Lower lobe of right lung (tissue), 2 donors: ENCODE measurements around the gene COPG1. TPM values are rescaled to one million over a fixed set of nuclear protein-coding genes. Genes with fewer than 3 reads are reported as not detected.
A peak's percentile ranks its signal among the peaks of the same experiment; 100 is the strongest.
"Not testable (repeated sequence)": the region's sequence is repeated elsewhere in the genome, so short reads cannot be mapped to it uniquely, and the experiment has no call there.

ENCODE experiments used
- ATAC-seq, 2 donors: fragments of 200-7000 bp; cut with Tn5 transposase; one replicate each; pipeline ENCODE4 v1.9.1; 2020 to 2022; ENCODE audit warnings: mild to moderate bottlenecking in 2 of 2, moderate library complexity in 2 of 2
- DNase-seq: peaks from one replicate; pipeline ENCODE4 v3.0.0-alpha.2; 2020
- H3K27ac ChIP-seq: fragments of 200-600 bp; one replicate; pipeline ENCODE4 v1.8.0; 2022
- H3K27me3 ChIP-seq: fragments of 200-600 bp; one replicate; pipeline ENCODE4 v1.8.0; 2022; ENCODE audit warnings: low read depth
- H3K36me3 ChIP-seq: fragments of 200-600 bp; one replicate; pipeline ENCODE4 v1.8.0; 2022; ENCODE audit warnings: mild to moderate bottlenecking
- H3K4me1 ChIP-seq: fragments of 200-600 bp; one replicate; pipeline ENCODE4 v1.8.0; 2022
- H3K4me3 ChIP-seq: fragments of 200-600 bp; one replicate; pipeline ENCODE4 v1.8.0; 2022; ENCODE audit warnings: mild to moderate bottlenecking
- H3K9me3 ChIP-seq: fragments of 200-600 bp; one replicate; pipeline ENCODE4 v1.8.0; 2022
- CTCF ChIP-seq: fragments of 200-600 bp; IDR thresholded peaks from one replicate; pipeline ENCODE4 v1.8.0; 2022; ENCODE audit warnings: antibody characterized with exemption, mild to moderate bottlenecking
- intact Hi-C: fragments of 100-400 bp; cut with DNase I; formaldehyde crosslinking; loops from one replicate; pipeline ENCODE4 v1.11.0; 2022
- total RNA-seq: library from RNA; stranded (reverse); fragmentation: NEBNext Ultra II Directional; extraction: Animal tissue kit (Norgen Biotek cat#: 25700); gene quantifications from one replicate; pipeline ENCODE4 v1.2.1, GENCODE V29; 2021
- donor health status: DM: no; HTN: yes; CAD: no; lungs with severe emphysema.

COPG1 gene
- total RNA-seq, 1 donor from 2014 or later: 150 TPM

- no peak for TF ChIP-seq CTCF
- DNase-seq: no peak
- intact Hi-C loops: no loop called here
- no peaks in the 10 kb centered on the region for H3K36me3 ChIP-seq
- H3K27ac ChIP-seq: peak overlapping the region; percentile 61
- no peak overlapping the region for H3K4me3 ChIP-seq
- H3K4me1 ChIP-seq: peaks cover 27% of the 10 kb centered on the region
- no peaks in the 10 kb centered on the region for H3K9me3 ChIP-seq
- H3K27me3 ChIP-seq: no peaks in the 10 kb centered on the region
- peak in 1 of 2 donors; percentile 4 for ATAC-seq
Observed at GRCh38 chr3:129245141-129245540, 4.3 kb upstream of the COPG1 start.

- ATAC-seq (peak; percentile 84 to 94), DNase-seq (peak; percentile 85)
- H3K27me3 ChIP-seq, H3K4me3 ChIP-seq, H3K36me3 ChIP-seq, H3K9me3 ChIP-seq, intact Hi-C loops: not testable (repeated sequence)
- peak overlapping the region; percentile 61 for H3K27ac ChIP-seq
- TF ChIP-seq CTCF: peak; percentile 96
- H3K4me1 ChIP-seq: peaks cover 30% of the 10 kb centered on the region
Observed at GRCh38 chr3:129245641-129246306, 3.6 kb upstream of the COPG1 start.

GRCh38 chr3:129246636-129247035 lies 2.8 kb upstream of the COPG1 start:
- ATAC-seq (no peak), DNase-seq (no peak)
- Histone ChIP-seq H3K27ac (no peak overlapping the region), H3K4me1 (peaks cover 38% of the 10 kb centered on the region), H3K27me3 (no peaks in the 10 kb centered on the region), H3K4me3 (no peak overlapping the region), H3K9me3 (no peaks in the 10 kb centered on the region), H3K36me3 (peaks cover 3% of the 10 kb centered on the region)
- intact Hi-C loops: no loop called here
- no peak for TF ChIP-seq CTCF

- TF ChIP-seq CTCF: no peak
- intact Hi-C loops: no loop called here
Observed at GRCh38 chr3:129248286-129248979, 973 bp upstream of the COPG1 start.

GRCh38 chr3:129252748-129253147 lies 3.3 kb downstream of the COPG1 start:
- no peak for DNase-seq
- TF ChIP-seq CTCF: no peak
- no peak for ATAC-seq
- Histone ChIP-seq H3K9me3 (no peaks in the 10 kb centered on the region), H3K27me3 (no peaks in the 10 kb centered on the region), H3K36me3 (peaks cover 64% of the 10 kb centered on the region), H3K27ac (no peak overlapping the region), H3K4me1 (peaks cover 36% of the 10 kb centered on the region), H3K4me3 (no peak overlapping the region)
- intact Hi-C loops: no loop called here

More at GRCh38 chr3:129248286-129248979, 973 bp upstream of the COPG1 start:
- Histone ChIP-seq H3K9me3 (no peaks in the 10 kb centered on the region), H3K27ac (peak overlapping the region; percentile 97), H3K27me3 (no peaks in the 10 kb centered on the region), H3K36me3 (peaks cover 21% of the 10 kb centered on the region), H3K4me3 (peak overlapping the region; percentile 97), H3K4me1 (peaks cover 49% of the 10 kb centered on the region)
- no peak for DNase-seq
- ATAC-seq: no peak
